GM19468 (cell line): ENCODE measurements around the gene ARL5B.
"Not testable (repeated sequence)": the region's sequence is repeated elsewhere in the genome, so short reads cannot be mapped to it uniquely, and the experiment has no call there.

Experiments used
- ATAC-seq: cut with Tn5 transposase; IDR thresholded peaks from one replicate; pipeline ENCODE4 v1.9.1; 2021; ENCODE audit warnings: mild to moderate bottlenecking, moderate library complexity, moderate number of reproducible peaks; ENCODE audit not compliant: unreplicated experiment; ENCODE audit errors: extremely low read depth

Gene ARL5B, protein sequence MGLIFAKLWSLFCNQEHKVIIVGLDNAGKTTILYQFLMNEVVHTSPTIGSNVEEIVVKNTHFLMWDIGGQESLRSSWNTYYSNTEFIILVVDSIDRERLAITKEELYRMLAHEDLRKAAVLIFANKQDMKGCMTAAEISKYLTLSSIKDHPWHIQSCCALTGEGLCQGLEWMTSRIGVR

GRCh38 chr10:18659125-18659818 lies at the start of gene ARL5B:
Gene ARL5B, plus strand, starts transcription at chr10:18659431. Its CDS starts 207 bp downstream, at chr10:18659638.
- ATAC-seq = peak; percentile 33

GRCh38 chr10:18610517-18610916 lies 48.7 kb upstream of the ARL5B start:
- no peak for ATAC-seq

DNA sequence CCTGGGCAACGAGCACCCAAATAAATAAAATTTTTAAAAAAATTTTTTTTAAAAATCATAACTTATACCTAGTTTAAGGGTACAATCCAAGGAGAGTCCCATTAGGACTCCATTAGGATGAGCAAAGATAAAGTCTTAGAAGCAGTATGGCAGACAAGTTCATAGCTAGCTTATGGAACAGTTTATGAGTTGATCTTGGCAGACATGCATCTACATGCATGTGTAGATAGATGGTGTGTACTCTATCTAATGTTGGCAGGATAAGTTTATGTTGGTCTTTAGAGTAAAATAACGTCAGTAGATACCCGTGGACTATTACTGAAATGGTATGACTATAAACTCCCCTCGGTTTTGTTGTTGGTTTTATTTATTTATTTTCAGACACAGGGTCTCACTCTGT lies 48.1 kb upstream of the ARL5B start:
- no peak for ATAC-seq

- ATAC-seq = no peak
Measured at GRCh38 chr10:18615618-18616017, 43.6 kb upstream of the ARL5B start.

DNA sequence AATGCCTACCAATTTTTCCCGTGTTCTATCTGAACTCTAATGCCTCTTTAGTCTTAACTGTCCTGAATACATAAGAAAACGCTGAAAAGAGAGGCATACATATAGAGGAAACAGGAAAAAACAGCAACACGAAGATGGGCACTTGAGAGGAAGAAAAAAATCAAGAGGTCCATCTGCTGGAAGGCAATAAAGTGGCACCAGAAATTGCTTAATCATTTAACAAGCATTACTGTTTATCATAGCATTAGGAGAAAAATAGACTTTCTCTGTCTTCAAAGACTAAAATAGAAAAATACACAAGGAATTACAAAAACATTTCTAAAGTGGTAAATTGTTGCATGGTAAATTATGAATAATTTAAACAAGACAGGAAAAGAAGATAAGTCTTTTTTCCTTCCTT lies 42.9 kb upstream of the ARL5B start:
- no peak for ATAC-seq

DNA sequence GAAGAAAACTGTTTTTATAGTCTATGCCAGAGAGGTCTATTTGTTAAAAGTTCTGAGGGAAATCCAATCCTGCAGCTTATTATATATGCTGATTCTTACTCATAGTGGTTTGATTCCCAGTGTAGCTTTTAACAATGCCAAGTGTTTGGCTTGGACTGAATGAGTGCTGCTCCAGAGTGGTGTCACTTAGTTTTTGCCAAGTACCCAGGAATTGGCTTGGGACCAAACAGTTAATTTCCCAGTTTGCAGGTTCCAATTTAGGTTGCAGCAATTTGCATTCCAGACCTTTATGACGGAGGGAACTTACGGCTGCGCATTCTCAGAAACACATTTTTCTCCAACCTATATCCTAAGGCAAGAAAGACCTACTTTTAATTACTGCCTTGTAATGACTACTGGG lies 40.2 kb upstream of the ARL5B start:
- ATAC-seq = no peak

- ATAC-seq = no peak
Measured at GRCh38 chr10:18620856-18621255, 38.4 kb upstream of the ARL5B start.

DNA sequence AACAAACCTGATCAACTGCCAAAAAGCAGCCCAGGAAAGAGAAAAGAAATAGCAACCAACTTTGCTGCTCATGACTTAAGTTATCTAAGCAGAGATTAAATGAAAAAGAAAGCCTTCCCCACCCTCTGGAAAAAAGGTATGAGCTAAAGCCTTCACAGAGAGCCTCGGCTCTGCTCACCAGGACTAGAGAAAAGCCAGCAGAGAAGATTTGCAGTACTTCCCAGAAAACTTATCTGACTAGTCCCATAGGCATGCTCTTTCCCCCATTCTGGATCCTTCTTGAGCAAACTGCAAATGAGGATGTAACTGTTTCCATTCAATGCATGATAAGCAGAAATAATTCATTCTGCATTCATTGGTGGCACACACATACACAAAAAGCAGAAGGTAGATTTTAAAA lies 35.6 kb upstream of the ARL5B start:
- ATAC-seq = not testable (repeated sequence)

DNA sequence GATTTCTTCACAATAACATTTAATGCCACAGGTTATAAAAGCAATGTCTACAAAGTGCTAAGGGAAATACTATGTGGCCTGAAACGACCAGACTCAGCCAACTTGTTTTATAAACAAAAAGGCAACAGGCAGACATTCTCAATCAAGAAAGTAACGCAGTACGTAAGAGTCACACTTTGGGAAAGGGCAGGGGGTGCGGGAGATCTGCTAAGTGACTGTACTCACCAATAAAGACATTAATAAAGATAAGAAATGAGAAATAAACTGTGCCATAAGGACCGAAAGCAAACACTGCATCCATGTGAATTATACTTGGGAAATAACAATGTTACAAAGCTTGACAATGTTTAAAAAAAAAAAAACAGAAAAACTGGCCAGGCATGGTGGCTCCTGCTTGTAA lies 33.3 kb upstream of the ARL5B start:
- no peak for ATAC-seq

- not testable (repeated sequence) for ATAC-seq
Measured at GRCh38 chr10:18627452-18628018, 31.7 kb upstream of the ARL5B start.

- ATAC-seq = not testable (repeated sequence)
Measured at GRCh38 chr10:18632500-18632899, 26.7 kb upstream of the ARL5B start.

DNA sequence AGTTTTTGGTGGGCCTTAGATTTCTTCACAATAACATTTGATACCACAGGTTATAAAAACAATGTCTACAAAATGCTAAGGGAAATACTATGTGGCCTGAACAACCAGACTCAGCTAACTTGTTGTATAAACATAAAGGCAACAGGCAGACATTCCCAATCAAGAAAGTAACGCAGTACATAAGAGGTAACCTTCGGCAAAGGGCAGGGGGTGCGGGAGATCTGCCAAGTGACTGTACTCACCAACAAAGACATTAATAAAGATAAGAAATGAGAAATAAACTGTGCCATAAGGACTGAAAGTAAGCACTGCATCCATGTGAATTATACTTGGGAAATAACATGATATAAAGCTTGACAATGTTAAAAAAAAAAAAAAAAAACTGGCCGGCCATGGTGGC lies 23.2 kb upstream of the ARL5B start:
- ATAC-seq = no peak

- not testable (repeated sequence) for ATAC-seq
Measured at GRCh38 chr10:18637400-18637799, 21.8 kb upstream of the ARL5B start.

DNA sequence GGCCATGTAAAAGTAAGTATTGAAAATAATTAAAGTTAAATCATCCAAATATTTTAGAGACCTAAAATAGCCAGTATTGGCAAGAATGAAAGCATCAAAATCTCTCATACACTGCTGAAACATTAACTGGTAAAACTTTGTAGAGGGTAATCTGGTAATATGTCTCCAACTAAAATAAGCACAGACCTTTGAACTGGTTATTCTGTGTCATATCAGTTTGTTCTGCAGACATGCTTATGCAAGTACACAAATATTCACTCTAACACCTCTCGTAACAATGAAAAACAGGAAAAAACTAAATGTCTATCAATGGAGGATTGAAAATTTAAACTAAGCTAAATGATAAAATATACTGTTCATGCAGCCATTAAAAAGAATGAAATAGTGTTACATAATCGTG lies 19.5 kb upstream of the ARL5B start:
- ATAC-seq = not testable (repeated sequence)

DNA sequence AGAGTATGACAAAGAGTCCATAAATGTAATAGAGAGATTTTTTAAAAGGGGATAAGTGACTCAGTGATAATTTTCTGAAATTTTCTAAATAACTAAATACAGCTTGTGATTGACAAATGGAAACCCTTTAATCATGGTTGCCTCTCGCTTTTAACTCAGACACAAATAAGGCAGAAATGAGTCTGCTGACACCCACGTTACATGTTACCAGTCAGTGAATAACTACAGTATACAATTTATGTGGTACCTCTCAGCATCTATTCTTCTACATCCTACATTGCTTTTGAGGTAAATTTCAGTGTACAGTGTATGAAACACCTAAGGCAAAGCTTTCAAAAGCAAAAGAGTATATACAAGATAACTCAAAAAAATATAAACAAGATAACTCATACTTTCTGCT lies 12.1 kb upstream of the ARL5B start:
- no peak for ATAC-seq

DNA sequence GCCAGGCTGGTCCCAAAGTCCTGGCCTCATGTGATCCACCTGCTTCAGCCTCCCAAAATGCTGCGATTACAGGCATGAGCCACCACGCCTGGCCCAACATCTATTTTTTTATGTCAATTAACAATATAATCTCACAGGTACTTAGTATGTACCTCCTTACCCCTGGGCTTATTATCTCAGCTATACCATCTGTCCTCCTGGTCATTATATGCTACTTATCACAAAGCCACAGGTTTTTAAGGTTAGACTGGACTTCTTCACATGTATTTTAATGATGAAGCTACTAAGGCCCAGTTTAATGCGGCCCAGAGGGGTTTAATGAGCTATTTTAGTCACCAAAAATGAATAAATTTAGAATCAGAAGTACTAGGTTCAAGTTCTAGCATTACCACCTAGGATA lies 11.3 kb upstream of the ARL5B start:
- ATAC-seq = no peak

DNA sequence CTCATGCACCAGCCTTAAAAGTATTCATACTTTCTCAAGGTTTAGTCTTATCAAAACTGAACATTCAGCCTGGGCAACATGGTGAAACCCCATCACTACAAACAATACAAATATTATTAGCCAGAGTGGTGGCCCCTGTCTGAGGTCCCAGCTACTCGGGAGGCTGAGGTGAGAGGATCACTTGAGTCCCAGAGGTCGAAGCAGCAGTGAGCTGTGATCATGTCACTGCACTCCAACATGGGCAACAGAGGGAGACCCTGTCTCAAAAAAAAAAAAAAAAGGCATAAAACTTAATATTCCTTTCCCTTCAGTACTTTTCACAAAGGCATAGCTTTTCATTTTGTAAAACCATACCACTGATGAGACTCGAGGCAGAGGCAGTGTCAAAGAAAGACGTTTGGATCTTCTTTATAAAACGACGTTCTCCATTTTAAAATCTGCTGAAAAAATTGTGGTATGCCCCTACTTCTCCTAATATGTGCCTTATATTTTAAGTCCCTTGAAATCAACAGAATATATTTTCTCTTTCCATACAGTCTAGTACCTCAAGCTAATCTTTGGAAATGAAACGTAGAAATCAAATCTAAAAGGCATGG lies 9.8 kb upstream of the ARL5B start:
- no peak for ATAC-seq

GRCh38 chr10:18650404-18650997 lies 8.7 kb upstream of the ARL5B start:
- ATAC-seq = no peak

DNA sequence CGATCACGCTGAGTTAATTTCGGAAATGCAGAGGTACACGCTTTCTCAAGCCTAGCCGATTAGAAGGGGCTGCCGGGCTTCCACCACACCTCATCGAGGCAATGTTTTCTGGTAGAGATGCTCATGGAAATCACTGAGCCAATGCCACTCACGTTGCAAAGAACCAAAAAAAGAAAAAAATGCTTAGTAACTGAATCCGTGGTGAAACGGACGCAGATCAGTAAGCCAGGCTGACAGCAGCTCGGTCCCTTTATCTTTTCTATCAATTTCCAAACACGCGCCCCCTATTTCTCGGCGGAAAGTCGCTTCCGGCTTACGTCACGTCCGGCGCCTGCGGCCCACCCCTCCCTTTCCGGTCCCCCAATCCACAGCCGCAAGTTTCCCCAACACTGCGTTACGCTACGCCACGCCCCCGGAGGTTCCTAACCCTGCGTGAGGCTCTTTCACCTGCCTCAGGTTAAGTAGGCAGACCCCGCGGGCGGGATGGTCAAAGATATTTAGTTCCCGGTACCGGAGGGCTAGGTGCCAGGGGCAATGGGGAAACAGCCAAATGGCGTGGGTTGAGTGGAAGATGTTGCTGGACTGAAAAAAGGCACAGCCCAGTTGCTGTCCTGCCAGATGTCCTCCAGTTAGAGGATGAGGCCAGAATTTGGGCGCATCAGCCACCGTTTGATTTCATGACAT lies 7.8 kb upstream of the ARL5B start, which contains the start of gene NSUN6:
NSUN6 (minus strand) TSS at position 264 of the 684 bp plus-strand sequence. CDS start 384 bp downstream, outside the sequence.
- peak; percentile 75 for ATAC-seq

DNA sequence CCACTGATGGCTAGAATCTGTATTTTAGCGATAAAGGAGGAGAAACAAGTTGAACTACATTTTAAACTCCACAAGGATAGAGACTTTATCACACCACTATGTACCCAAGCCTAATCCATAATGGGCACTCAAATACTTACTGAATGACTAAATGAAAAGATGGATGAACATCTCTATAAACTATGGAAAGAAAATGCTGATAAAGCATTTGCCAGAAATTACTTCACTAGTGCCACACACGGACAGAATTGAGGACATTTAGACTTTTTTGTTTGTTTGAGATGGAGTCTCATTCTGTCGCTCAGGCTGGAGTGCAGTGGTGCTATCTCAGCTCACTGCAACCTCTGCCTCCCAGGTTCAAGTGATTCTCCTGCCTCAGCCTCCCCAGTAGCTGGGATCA lies 6.1 kb upstream of the ARL5B start:
- ATAC-seq = no peak
